Measurements from ENCODE around the gene DHX40. TPM values are rescaled to one million over a fixed set of nuclear protein-coding genes. Genes with fewer than 3 reads are reported as not detected.

DHX40 gene
- total and polyA plus RNA-seq, 2 of the 8 experiments (the other 6 are each of a cell fraction or from before 2014, with no cell fraction given), result 13.5 to 28.3 TPM

DNA sequence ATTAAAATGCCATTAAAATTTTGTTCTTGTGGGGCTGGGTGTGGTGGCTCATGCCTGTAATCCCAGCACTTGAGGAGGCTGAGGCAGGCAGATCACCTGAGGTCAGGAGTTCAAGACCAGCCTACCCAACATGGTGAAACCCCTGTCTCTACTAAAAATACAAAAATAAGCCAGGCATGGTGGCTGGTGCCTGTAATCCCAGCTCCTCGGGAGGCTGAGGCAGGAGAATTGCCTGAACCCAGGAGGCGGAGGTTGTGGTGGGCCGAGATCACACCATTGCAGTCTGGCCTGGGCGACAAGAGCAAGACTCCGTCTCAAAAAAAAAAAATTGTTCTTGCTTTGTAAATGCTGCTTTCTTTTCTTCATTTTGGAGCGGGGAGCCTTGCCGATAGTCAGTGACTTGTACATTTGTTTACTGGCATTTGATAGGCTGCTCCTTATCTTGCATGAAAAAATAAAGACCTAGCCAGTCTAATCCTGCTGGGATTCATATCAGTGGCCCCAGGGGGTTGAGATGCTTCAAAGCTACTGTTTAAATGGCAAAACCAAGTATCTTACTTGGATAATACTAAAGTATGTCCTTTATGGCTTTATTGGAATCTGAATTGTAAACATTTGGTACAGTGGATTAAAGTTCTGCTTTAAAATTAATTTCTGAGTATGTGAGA lies 51.0 kb downstream of the DHX40 start:
- Histone ChIP-seq H3K9ac (replicated peaks in 1 of 4; ENCODE audit: extremely low read depth in 1 of 4, low read depth in 3 of 4, low read length in 3 of 4) (no peak overlapping the region), H4K8ac (ENCODE audit: extremely low read depth, insufficient read depth, low read length) (no peak overlapping the region), H3K56ac (replicated peaks; ENCODE audit: insufficient read length, low read depth, low read length) (no peak overlapping the region), H3K36me3 (ENCODE audit: control insufficient read depth in 2 of 4, insufficient read depth in 4 of 4, low read length in 3 of 4) (no peaks in the 10 kb centered on the region), H3K4me2 (ENCODE audit: insufficient read depth in 1 of 2, low read depth in 2 of 2, low read length in 2 of 2) (no peak overlapping the region), H3K4me1 (replicated peaks in 1 of 4; ENCODE audit: control insufficient read depth in 3 of 4, insufficient read depth in 4 of 4, low read length in 3 of 4) (no peaks in the 10 kb centered on the region), H4K20me1 (replicated peaks in 1 of 2; ENCODE audit: control insufficient read depth in 1 of 2, insufficient read depth in 2 of 2, low read length in 2 of 2) (peaks cover 0 to 2% of the 10 kb centered on the region in 2 experiments), H2BK120ac (replicated peaks; ENCODE audit: low read depth, low read length) (no peak overlapping the region), H3K23me2 (ENCODE audit: low read depth, low read length) (peaks cover 4% of the 10 kb centered on the region; the same call in 1 of the 2 replicates), H2BK5ac (ENCODE audit: low read depth, low read length) (no peak overlapping the region), H3K14ac (ENCODE audit: insufficient read length) (no peak overlapping the region), H3K79me1 (ENCODE audit: low read depth, low read length) (no peaks in the 10 kb centered on the region), H2AK5ac (ENCODE audit: low read depth, low read length) (no peak overlapping the region), H3K18ac (ENCODE audit: extremely low read depth, low read length) (no peak overlapping the region), H3K27ac (ENCODE audit: low read depth, low read length) (no peak overlapping the region), H2BK20ac (ENCODE audit: low read length) (no peak overlapping the region), H3K4me3 (ENCODE audit: extremely low read depth in 1 of 4, insufficient read depth in 2 of 4, low read depth in 3 of 4, low read length in 4 of 4) (no peak overlapping the region), H2BK12ac (ENCODE audit: low read depth, low read length) (no peak overlapping the region), H4K5ac (ENCODE audit: insufficient read length, low read depth, low read length) (no peak overlapping the region), H4K91ac (replicated peaks; ENCODE audit: insufficient read length, low read length) (no peak overlapping the region), H3K27me3 (replicated peaks in 1 of 4; ENCODE audit: control insufficient read depth in 3 of 4, extremely low read depth in 1 of 4, insufficient read depth in 3 of 4, low read length in 3 of 4) (no peaks in the 10 kb centered on the region), H3K23ac (ENCODE audit: insufficient read length) (no peak overlapping the region), H2BK15ac (ENCODE audit: low read length) (no peak overlapping the region), H3K9me3 (ENCODE audit: insufficient read depth in 2 of 2, low read depth in 1 of 2, low read length in 1 of 2) (no peaks in the 10 kb centered on the region), H3K79me2 (ENCODE audit: control insufficient read depth in 1 of 2, insufficient read depth in 2 of 2, low read length in 2 of 2) (peaks cover 14 to 15% of the 10 kb centered on the region in 2 experiments), H2AFZ (ENCODE audit: low read length) (no peak overlapping the region), H3K4ac (replicated peaks; ENCODE audit: insufficient read length, low read depth, low read length) (no peak overlapping the region)
- ChIA-PET POLR2A (ENCODE audit: partially characterized antibody) (no interaction called here), CTCF (ENCODE audit: partially characterized antibody) (interaction anchor here (0.6 to 1.6 kb wide), 3 partner anchors 9 to 137 kb away, joined by 3 to 5 read pairs (median 3); no protein-coding TSS in a partner anchor)
- 98% methylated on average over 6 of the region's 7 CpGs; no CpG with 5 or more reads in 1 of the 2 experiments for WGBS, 2 experiments (ENCODE audit: extremely low coverage in 1 of 2, insufficient coverage in 1 of 2, insufficient read length in 1 of 2, insufficient replicate concordance in 2 of 2, low coverage in 1 of 2, low lambda C conversion rate in 2 of 2, missing lambda C conversion rate in 1 of 2)
- FAIRE-seq (no peak), DNase-seq (ENCODE audit: low read depth in 1 of 2, low spot score in 2 of 2) (no peak)
- TF ChIP-seq JUND (IDR thresholded peaks at IDR 0.05; ENCODE audit: low read length), result no peak
- no peak for TF ChIP-seq BACH1 (IDR thresholded peaks at IDR 0.05; ENCODE audit: low read length)
- TF ChIP-seq RAD21 (IDR thresholded peaks at IDR 0.05 in 1 of 2, conservative IDR thresholded peaks at IDR 0.05 in 1 of 2; ENCODE audit: low read depth in 2 of 2, low read length in 2 of 2), result no peak
- no peak for TF ChIP-seq SP4 (IDR thresholded peaks at IDR 0.05; ENCODE audit: low read length)
- no peak for TF ChIP-seq NRF1 (IDR thresholded peaks at IDR 0.05; ENCODE audit: low read depth, low read length)
- no peak for TF ChIP-seq TCF12 (IDR thresholded peaks at IDR 0.05; ENCODE audit: low read depth, low read length)
- TF ChIP-seq CREB1 (IDR thresholded peaks at IDR 0.05), result no peak
- TF ChIP-seq, protein P1, sequence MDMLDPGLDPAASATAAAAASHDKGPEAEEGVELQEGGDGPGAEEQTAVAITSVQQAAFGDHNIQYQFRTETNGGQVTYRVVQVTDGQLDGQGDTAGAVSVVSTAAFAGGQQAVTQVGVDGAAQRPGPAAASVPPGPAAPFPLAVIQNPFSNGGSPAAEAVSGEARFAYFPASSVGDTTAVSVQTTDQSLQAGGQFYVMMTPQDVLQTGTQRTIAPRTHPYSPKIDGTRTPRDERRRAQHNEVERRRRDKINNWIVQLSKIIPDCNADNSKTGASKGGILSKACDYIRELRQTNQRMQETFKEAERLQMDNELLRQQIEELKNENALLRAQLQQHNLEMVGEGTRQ (IDR thresholded peaks at IDR 0.05; ENCODE audit: low read length), result no peak
- TF ChIP-seq CBX8 (IDR thresholded peaks at IDR 0.05; ENCODE audit: borderline replicate concordance, low read depth, low read length), result no peak
- no peak for TF ChIP-seq RFX5 (IDR thresholded peaks at IDR 0.05; ENCODE audit: borderline replicate concordance, low read depth, low read length)
- no peak for TF ChIP-seq HDAC6 (IDR thresholded peaks at IDR 0.05; ENCODE audit: low read depth, low read length)
- TF ChIP-seq NANOG (IDR thresholded peaks at IDR 0.05; ENCODE audit: insufficient read depth, low read depth, low read length, poor library complexity, severe bottlenecking), result no peak
- no peak for TF ChIP-seq POU5F1 (IDR thresholded peaks at IDR 0.05; ENCODE audit: low read depth, low read length)
